ENCODE results near the gene PHACTR3.

Gene PHACTR3

DNA sequence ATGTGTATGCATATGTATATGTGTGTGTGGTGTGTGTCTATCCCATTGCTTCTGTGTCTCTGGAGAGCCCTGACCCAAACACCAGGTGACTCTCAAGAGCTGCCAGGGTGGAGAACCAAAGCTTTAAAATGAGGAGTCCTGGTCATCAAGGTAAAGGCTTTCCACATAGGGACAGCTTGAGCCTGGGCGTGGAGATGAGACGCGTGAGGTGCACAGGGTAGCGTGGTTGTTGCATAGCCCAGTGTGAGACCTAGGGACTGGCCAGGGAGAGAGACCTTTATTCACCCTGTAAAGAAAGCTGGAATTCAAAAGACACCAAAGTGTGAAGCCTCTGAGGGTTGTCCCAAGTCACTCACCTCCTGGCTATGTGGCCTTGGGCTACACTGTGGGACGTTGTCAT lies 180.0 kb downstream of the PHACTR3 start:
- DNase-seq = no peak

DNA sequence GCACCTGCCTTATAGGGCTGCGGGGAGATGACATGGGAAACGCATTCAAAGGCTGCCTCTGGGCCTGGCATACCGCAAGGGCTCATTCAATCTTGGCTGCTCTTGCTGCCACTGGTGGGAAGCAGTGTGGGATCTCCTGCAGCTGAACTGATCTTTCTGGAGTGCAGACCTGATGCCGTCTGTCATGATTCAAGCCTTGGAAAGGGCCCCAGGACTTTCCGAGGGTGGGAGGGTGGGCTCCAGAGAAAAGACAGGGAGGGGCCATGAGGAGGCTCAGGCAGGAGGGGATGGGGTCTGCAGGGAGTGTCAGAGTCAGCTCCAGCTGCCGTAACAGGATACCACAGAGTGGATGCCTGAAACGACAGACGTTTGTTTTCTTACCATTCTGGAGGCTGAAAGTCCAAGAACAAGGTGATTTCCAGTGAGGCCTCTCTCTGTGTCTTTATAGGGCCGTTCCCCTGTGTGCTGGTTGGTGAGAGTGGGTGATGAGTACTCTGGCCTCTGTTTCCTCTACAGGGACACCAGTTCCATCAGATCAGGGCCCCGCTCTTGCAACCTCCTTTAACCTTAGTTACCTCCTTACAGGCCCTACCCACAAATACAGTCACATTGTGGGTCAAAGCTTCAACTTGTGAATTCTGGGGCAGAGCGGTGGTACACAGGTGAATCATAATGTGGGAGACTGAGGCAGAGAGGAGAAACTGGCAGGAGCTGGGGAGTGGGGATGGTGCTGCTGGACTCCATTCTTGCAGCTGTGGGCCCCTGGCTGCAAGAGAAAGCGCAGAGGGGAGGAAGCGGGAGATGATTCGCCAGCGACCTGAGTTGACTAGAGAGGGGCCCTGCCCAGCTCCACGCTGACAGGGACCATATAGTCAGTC lies 180.7 kb downstream of the PHACTR3 start:
- DNase-seq = no peak

DNA sequence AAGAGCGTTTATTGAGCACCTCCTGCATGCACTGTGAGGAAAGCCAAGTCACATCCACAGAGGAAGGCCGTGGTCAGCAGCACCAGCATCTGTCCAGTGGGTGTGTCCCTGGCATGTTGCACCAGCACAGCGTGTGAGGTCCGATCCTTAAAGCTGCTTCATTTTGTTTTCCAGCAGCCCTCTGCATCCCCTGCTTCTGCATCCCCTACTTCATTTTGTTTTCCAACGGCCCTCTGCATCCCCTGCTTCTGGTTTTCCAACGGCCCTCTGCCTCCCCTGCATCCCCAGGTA lies 181.3 kb downstream of the PHACTR3 start:
- DNase-seq = no peak

DNA sequence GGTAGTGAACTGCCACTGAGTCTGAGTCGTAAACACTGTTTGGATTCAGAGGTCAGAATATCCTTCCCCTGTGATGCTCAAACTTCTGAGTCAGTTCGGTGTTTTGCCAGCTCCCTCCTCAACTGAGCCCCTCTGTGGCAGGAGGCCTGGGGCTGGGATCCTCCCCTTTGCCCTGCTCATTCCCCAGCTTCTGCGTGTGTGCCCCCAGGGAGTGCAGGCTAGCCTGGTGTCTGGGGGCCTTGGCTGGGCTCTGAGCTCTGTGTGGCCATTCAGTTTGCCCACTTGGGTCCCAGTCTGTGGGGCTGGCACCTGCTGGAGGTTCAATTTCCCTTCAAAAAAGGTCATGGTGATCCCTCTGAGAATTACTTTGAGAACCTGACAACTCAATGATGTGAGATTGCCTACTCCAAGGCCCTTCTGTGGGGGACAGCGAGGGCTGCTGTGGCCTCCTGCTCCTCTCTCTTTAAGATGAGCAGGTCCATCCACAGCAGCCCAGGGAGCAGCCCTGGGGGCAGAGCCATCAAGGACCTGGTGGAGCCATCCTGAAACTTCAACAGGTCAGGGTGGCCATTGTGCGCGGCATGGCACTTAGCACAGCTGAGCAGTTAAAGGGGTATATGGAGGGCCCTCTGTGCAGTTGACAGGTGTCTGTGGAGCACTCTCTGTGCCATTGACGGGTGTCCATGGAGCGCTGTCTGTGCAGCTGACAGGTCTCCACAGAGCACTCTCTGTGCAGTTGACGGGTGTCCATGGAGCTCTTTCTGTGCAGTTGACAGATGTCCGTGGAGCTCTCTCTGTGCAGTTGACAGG lies 181.9 kb downstream of the PHACTR3 start:
- no peak for DNase-seq

DNA sequence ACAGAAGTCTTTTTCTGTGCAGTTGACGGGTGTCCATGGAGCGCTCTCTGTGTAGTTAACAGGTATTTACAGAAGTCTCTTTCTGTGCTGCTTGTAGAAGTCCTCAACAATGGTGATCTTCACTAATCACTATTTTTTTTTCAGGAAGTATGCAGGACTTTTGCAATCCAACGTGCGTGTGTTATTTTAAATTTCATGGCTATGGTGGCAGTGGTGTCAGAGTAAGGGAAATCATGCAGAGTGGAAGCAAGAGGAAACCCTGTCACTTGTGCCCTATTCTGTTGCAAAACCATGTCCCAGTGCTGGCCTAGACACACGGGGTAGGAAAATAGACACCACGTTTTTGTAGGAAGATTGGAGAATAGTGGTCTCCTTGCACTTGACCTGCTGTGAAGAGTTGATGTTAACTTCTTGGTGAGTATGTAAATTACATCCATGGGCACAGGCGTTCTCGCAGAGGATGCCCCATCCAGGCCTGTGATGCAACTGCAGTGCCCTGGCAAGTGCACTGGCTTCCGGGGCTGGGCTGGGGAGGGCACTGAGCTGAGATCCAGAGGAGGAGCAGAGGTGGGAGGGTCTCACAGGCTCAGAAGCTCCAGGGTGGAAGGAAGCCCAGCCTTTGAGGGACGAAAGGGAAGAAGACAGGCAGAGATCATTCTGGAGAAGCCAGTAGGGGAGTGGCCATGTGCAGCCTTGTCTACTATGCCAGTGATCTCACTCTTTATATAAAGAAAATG lies 182.6 kb downstream of the PHACTR3 start:
- DNase-seq = no peak

DNA sequence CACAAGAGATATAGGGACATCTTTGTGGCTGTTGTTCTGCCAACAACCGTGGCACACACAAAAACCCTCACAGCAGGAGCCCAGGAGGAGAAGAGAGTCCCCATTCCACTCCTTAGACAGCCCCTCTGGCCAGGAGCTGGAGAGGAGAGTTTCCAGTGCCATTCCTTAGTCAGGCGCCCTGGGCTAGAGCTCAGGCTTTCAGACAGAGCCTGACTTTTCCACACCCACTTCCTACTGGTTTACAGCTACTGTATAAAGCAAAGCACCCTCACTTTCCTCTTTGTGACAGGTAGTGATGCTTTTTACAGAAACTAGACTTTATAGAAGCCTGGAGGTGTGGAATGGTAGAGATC lies 183.2 kb downstream of the PHACTR3 start:
- no peak for DNase-seq

DNA sequence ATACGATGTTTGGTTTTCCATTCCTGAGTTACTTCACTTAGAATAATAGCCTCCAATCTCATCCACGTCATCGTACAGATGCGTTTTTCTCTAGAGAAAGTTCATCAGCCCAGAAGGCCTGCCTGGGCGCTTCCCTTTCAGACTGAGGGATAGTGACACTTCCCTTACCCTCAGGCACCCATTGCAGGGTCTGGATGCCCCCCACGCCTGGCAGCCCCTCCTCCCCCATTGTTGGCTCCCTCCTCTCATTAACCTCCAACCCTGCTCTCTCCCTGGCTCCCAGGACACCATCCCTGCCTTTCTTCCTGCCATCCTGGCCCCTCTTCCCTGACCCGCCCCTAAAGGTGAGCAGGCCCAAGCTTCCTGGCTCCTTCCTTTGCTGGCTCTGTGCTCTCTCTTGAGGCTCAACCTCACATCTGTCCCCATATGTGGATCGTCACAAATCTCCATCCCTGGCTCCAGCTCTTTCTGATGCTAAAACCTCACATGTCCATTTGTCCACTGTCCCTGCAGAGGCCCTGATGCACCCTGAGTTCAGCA lies 183.9 kb downstream of the PHACTR3 start:
- DNase-seq = no peak

DNA sequence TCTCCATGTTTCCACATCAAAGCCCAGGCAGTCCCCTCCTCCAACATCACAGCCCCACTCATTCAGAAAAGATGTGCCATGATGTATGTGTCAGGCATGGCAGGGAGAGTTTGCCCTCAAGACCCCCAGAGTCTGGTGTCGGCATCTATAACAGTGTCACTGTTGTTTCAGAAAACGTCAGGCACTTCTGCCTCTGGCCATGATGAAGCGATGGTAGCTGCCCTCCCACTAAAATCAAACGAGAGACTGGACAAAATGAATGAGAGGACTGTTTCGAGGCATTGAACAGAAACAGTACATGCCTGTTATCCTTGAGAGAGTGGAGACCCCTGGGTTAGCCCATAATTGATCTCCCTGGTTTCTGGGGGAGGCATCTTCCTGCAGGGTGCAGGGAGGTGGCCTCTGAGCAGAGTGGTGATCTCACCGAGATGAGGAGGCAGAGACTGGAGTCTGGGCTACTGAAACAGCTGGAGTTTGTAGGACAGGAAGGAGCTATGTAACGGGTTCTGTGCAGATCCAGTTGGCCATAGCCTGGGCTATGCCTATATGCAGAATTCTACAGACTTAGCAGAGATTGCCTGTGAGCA lies 184.6 kb downstream of the PHACTR3 start:
- no peak for DNase-seq

DNA sequence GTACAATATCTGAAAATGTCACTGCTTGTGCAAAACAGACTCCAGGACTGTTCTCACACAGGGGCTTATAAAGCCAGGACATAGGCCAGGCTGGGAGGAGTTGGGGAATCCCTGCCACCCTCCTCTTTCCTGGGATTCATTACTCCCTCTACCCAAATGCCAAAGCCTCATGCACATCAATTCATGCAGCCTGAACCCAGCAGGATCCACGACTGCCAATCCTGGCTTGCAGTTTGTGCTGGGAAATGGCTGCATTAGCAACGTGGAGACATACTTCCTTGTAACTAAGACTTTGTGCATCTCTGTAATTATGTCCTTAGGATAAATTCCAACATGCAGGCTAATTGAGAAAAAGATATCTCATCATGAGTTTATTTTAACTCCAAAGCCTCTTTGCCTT lies 185.3 kb downstream of the PHACTR3 start:
- no peak for DNase-seq

DNA sequence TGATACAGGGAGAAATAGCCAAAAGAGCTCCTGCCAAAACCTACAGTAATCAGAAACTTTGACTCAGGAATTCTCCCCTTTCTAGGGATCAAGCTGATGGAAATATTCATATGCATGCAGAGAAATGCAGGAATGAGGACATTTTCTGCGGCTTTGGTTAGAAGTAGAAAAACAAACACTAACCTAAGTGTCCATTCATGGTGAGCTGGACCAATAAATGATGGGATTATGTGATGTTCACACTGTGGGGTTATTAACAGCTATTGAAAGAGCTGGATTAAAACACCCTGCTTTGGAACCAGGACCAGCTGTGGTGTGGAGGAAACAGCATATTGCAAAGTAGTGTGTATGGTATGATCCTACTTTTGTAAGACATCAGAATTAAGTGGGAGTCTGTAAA lies 186.0 kb downstream of the PHACTR3 start:
- DNase-seq = no peak

DNA sequence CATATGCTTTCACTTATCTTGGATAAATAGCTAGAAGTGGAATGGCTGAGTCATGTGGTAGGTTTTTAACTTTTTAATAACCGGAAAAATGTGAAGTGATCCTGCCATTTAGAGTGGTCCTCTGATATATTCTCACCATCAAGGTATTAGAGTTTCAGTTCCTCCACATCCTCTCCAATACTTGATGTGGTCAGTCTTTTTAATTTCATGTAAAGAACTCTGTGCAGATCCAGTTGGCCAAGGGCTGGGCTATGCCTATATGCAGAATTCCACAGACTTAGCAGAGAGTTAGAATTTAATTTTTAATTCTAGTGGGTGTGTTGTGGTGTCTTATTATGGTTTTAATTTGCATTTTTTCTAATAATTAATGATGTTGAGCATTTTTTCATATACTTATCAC lies 188.0 kb downstream of the PHACTR3 start:
- DNase-seq = no peak

DNA sequence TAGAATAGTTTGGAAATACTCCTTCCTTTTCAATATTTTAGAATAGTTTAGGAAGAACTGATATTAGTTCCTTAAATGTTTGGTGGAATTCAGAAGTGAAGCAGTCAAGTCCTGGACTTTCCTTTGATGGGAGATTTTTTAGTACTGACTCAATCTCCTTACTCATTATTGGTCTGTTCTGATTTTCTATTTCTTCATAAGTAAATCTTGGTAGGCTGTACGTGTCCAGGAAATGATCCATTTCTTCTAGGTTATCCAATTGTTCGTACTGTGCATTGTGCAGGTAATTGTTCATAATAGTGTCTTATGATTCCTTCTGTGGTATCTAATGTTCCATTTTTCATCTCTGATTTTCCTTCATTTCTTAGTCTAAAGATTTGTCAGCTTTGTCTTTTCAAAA lies 190.2 kb downstream of the PHACTR3 start:
- DNase-seq = no peak

DNA sequence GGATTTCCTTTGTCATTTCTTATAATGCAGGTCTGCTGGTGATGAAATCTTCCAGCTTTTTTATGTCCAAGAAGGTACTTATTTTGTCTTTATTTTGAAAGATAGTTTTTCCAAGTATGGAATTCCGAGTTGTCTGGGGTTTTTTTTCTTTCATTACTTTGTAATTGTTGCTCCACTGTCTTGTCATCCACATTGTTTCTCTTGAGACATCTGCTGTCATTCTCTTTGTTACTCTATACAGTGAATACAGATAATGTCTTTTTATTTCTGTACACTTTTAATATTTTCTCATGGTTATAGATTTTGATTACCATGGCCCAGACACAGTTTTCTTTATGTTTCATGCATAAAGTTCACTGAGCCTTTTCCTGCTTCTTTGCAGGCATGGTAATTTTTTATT lies 196.0 kb downstream of the PHACTR3 start:
- no peak for DNase-seq

DNA sequence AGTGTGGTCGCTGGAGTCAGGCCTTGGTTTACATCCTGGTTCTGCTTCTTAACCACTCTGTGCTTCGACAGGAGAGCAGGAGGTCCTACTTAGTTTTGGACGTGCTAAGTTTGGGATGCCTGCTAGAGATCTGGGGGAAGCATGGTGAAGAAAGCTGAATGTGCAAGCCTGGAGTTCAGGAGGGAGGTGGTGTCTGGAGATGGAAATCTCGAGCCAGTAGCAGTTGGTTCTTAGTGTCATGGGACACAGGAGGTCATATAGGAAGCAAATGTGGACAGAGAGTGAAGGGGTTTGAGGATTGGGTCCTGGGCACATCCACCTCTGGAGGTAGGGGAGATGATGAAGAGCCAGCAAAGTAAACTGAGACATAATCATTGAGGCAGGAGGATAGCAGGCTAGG lies 197.7 kb downstream of the PHACTR3 start:
- no peak for DNase-seq

DNA sequence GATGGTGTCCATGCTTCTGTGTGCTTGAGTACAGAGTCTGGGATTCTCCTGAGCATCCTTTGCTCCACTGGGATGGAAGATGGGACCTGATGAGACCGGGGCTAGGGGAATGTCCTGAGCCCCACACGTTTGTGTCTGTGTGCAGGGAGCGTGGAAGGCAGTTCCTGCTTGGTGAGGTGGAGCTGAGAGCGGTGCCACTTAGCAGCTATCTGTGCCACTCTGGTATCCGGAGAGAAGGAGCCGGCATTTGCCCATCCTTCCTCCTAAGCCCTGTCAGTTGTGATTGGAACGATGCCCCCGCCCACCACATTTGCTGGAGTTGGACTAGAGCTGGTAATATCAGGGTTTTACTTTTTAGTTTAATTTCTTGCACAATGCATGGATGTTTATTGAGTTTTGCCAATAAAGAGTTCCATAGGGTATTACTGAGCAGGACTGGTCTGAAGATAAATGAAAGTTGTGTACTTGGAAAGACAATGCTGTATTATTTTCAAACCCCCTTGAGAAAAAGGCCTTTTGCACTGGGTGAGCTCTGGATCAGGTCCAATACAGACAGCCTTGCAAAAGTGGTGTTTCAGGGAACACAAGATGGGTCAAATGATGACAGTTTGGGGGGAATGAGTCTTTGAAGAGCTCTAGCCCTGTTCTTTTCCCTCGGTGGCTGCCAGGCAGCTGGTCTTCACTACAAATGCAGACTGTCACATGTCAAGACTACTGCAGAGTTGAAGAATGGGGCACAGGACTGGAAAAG lies 198.3 kb downstream of the PHACTR3 start:
- no peak for DNase-seq

DNA sequence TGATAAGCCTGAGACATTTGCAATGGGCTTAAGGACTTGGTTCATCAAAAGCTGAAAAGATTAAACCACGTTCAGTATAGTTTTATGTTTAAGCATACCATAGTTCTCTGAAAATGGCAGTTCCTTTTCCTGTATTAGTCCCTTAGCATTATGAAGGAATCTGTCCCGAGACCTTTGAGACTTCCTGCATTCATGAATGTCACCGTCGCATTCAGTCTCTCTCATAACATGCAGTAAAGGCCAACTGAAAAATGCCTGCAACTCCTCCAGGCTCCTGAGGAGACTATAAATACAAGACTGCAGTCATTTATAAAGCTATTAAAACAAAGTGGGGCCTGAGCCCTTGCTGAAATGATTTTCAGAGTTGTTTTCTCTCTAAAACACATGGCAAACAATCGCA lies 200.0 kb downstream of the PHACTR3 start:
- DNase-seq = no peak

DNA sequence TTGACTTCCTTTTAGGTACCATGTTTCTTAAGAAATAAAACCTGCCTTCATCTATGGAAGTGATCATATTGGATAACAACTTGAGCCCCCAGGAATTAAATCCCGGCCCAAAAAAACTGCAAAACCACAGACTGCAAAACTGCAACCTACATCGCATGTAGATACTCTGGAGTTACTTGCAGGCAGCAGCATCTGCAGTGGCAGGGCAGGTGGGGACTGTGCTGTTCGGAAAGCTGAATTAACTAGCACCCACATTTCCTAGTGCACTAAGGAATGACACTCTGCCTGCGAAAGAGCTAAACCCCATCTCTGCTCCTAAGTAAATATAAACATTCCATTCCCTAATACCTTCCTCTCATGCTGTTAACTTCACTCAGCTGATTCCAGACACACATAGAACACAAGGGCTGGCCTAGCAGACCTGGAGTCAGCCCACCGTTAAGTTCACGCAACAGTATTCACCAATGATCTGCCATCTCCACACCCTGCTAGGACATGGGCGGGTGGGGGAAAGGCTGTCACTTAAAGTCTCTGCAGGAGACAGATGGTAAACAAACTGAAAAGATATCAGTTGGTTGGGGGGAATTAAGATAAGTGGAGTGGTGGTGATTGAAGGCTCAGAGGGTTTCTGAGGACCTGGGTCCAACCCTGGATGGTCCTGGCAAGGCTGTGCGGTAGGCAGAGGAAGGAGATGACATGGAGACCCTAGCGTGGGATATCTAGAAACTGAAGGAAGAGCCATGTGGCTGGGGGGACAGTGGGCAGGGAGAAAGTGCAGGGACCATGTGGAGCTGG lies 200.7 kb downstream of the PHACTR3 start:
- DNase-seq = no peak

DNA sequence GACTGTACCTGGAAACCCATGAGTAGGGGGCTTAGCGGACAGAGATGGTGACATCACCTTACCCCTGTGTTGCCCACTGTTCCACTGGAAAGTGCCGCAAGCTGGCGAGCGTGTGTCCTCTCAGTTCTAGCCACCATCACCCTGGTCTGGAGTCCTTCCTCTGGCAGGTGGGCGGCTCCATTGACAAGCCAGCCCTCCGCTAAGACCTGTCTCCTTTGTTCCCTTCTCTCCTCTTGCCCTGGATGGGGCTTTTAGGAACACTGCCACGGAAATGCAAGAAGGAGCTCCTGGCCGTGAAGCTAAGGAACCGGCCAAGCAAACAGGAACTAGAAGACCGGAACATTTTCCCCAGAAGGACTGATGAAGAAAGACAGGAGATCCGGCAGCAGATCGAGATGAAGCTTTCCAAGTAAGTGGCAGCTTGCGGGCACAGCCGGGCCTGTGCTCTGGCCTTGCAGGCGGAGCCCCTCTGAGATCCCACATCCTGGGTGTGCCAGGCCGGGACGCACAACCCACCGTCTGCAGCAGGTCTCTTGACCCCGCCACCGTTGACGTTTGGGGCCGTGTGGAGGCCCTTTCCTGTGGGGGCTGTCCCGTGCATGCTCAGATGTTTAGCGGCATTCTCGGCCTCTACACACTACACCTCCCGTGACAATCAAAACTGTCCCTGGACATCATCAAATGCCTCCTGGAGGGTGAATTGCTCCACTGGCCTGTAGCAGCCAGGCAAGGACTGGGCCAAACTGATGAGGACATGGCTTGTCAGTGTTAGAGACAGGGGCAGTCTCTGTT lies 201.6 kb downstream of the PHACTR3 start:
- no peak for DNase-seq

DNA sequence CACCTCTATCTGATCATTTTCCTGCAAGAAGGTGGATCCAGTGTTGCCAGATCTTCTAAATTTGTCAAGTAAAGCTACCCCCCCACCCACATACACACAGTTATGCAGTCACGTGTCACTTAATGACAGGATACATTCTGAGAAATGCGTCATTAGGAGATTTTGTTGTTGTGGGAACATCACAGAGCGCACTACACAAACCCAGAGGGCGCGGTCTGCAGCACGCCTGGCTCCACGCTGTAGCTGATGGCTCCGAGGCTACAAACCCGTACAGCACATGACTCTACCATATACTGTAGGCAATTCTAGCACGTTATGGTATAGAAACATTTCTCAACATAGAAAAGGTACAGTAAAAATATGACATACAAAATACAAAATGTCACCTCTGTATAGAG lies 202.2 kb downstream of the PHACTR3 start:
- DNase-seq = no peak

DNA sequence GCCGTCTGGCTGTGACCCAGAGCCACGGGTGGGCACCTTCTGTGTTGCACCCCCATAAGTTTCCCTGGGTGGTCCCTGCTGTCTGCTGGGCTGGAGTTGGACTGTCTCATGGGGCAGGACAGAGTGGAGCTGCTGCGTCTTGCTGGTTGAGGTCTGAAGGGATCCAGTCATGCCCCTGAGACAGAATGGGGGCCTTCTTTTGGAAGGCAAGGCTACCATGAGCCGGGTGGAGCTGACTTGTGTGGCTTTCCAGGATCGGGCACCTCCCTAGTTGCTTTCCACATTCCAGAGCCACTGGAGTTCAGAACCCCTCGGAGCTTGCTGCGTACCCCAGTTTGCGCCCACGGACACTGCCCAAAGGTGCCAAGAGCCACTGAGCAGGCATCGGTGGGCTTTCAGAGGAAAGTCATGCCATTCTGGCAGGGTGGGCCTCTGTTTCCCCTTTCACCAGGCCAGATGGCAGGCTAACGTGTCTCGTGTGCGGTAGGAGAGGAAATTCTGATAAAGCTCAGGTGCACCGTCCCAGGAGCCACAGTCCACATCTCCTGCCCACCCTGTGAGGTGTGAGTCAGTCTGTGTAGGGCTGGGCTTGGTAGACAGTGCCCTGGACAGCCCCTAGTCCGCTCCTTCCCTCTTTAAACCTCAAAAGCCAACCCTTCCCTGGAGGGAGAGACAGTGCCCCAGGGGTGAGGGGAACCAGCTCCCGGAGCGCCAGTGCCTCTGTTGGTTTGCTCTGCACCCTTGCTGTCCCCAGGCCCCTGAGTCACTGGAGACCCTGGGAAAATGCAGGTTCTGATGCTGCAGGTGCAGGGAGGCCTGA lies 203.8 kb downstream of the PHACTR3 start:
- no peak for DNase-seq
